Measurements from ENCODE around the gene CLEC2D.
"Not testable (repeated sequence)": the region's sequence is repeated elsewhere in the genome, so short reads cannot be mapped to it uniquely, and the experiment has no call there.

The CLEC2D gene

GRCh38 chr12:9699898-9700605 lies 30.5 kb downstream of the CLEC2D start:
- no peak for DNase-seq (ENCODE audit: low spot score)

GRCh38 chr12:9700606-9700956 lies 31.1 kb downstream of the CLEC2D start:
- DNase-seq (ENCODE audit: low spot score) = no peak

- DNase-seq (ENCODE audit: low spot score) = no peak
Measured at GRCh38 chr12:9701380-9702154, 32.1 kb downstream of the CLEC2D start.

- DNase-seq (ENCODE audit: low spot score) = no peak
Measured at GRCh38 chr12:9702255-9702654, 32.7 kb downstream of the CLEC2D start.

GRCh38 chr12:9704561-9704960 lies 35.0 kb downstream of the CLEC2D start:
- DNase-seq (ENCODE audit: low spot score) = not testable (repeated sequence)

GRCh38 chr12:9706086-9706685 lies 36.7 kb downstream of the CLEC2D start:
- no peak for DNase-seq (ENCODE audit: low spot score)

GRCh38 chr12:9707356-9707755 lies 37.8 kb downstream of the CLEC2D start:
- no peak for DNase-seq (ENCODE audit: low spot score)

- peak; percentile 54 for DNase-seq (ENCODE audit: low spot score)
Measured at GRCh38 chr12:9707864-9708808, 38.6 kb downstream of the CLEC2D start.

GRCh38 chr12:9708853-9709252 lies 39.3 kb downstream of the CLEC2D start:
- DNase-seq (ENCODE audit: low spot score) = no peak

- DNase-seq (ENCODE audit: low spot score) = no peak
Measured at GRCh38 chr12:9710584-9711375, 41.3 kb downstream of the CLEC2D start.

- DNase-seq (ENCODE audit: low spot score) = no peak
Measured at GRCh38 chr12:9711664-9712063, 42.2 kb downstream of the CLEC2D start.

GRCh38 chr12:9713032-9713558 lies 43.6 kb downstream of the CLEC2D start:
- not testable (repeated sequence) for DNase-seq (ENCODE audit: low spot score)

GRCh38 chr12:9717070-9717925 lies 47.8 kb downstream of the CLEC2D start:
- no peak for DNase-seq (ENCODE audit: low spot score)

- DNase-seq (ENCODE audit: low spot score) = no peak
Measured at GRCh38 chr12:9718968-9719367, 49.5 kb downstream of the CLEC2D start.

- DNase-seq (ENCODE audit: low spot score) = no peak
Measured at GRCh38 chr12:9719790-9720189, 50.3 kb downstream of the CLEC2D start.

GRCh38 chr12:9721394-9722092 lies 52.0 kb downstream of the CLEC2D start:
- DNase-seq (ENCODE audit: low spot score) = peak; percentile 63

- DNase-seq (ENCODE audit: low spot score) = no peak
Measured at GRCh38 chr12:9724023-9724422, 54.5 kb downstream of the CLEC2D start.

GRCh38 chr12:9725213-9725870 lies 55.8 kb downstream of the CLEC2D start:
- DNase-seq (ENCODE audit: low spot score) = no peak

- DNase-seq (ENCODE audit: low spot score) = no peak
Measured at GRCh38 chr12:9727813-9728212, 58.3 kb downstream of the CLEC2D start.

All from pons (tissue), 1 donor.